Stimulated activated effector memory CD8-positive, alpha-beta T cell treated with anti-CD3 and anti-CD28 coated beads, Interleukin-12 subunit alpha, Interleukin-12 subunit beta, amount 100 ng/mL, for 72 hours (primary cell): ENCODE data around the gene FGFR4.
"Not testable (repeated sequence)": the region's sequence is repeated elsewhere in the genome, so short reads cannot be mapped to it uniquely, and the experiment has no call there.

Experiments
- ATAC-seq: fragments of 150-1000 bp; cut with Tn5 transposase; 2 replicates; pipeline ENCODE4 v1.10.0; 2021
- DNase-seq, 2 donors: peaks; one replicate each; pipeline ENCODE4 v3.0.0; 2021 to 2022; ENCODE audit warnings: low spot score in 2 of 2
- H3K27ac Mint-ChIP-seq: one replicate; pipeline ENCODE4 v1.8.0; 2022; ENCODE audit warnings: mild to moderate bottlenecking, mixed read lengths
- H3K36me3 Mint-ChIP-seq: one replicate; pipeline ENCODE4 v1.8.0; 2022; ENCODE audit warnings: mild to moderate bottlenecking, mixed read lengths
- H3K4me1 Mint-ChIP-seq: one replicate; pipeline ENCODE4 v1.8.0; 2022; ENCODE audit warnings: mixed read lengths
- H3K4me3 Mint-ChIP-seq: one replicate; pipeline ENCODE4 v1.8.0; 2022; ENCODE audit warnings: mild to moderate bottlenecking, mixed read lengths
- H3K9me3 Mint-ChIP-seq: one replicate; pipeline ENCODE4 v1.8.0; 2022; ENCODE audit warnings: mixed read lengths

The FGFR4 gene

GRCh38 chr5:177086654-177087397 is at the start of gene FGFR4:
TSS of gene FGFR4 (plus strand) at chr5:177086915. CDS start at chr5:177089603, 2,688 bp downstream.
- Mint-ChIP-seq H3K36me3 (no peaks in the 10 kb centered on the region), H3K27ac (no peak within 1 kb of the TSS), H3K9me3 (no peaks in the 10 kb centered on the region), H3K4me3 (peak within 1 kb of the TSS; percentile 57), H3K4me1 (peaks cover 14% of the 10 kb centered on the region)
- DNase-seq, result peak; percentile 56 to 80
- ATAC-seq, result peak; percentile 82

- H3K36me3 Mint-ChIP-seq, result peaks cover 33% of the 10 kb centered on the region
These were observed 49.8 kb upstream of the FGFR4 start for GRCh38 chr5:177036921-177037320.

GRCh38 chr5:177040814-177041420 is 45.8 kb upstream of the FGFR4 start:
- H3K36me3 Mint-ChIP-seq, result peaks cover 50% of the 10 kb centered on the region
- ATAC-seq, result no peak
- no peak overlapping the region for H3K27ac Mint-ChIP-seq
- H3K9me3 Mint-ChIP-seq, result no peaks in the 10 kb centered on the region
- DNase-seq, result no peak
- H3K4me1 Mint-ChIP-seq, result peaks cover 7% of the 10 kb centered on the region
- H3K4me3 Mint-ChIP-seq, result no peak overlapping the region

More at GRCh38 chr5:177036921-177037320, 49.8 kb upstream of the FGFR4 start:
- Mint-ChIP-seq H3K9me3 (no peaks in the 10 kb centered on the region), H3K4me1 (peaks cover 10% of the 10 kb centered on the region), H3K27ac (no peak overlapping the region), H3K4me3 (no peak overlapping the region)
- ATAC-seq (no peak), DNase-seq (no peak)

GRCh38 chr5:177041936-177042335 is 44.8 kb upstream of the FGFR4 start:
- Mint-ChIP-seq H3K4me1 (no peaks in the 10 kb centered on the region), H3K36me3 (peaks cover 60% of the 10 kb centered on the region)

GRCh38 chr5:177043114-177043513 is 43.6 kb upstream of the FGFR4 start:
- ATAC-seq (no peak), DNase-seq (no peak)
- H3K9me3 Mint-ChIP-seq, result no peaks in the 10 kb centered on the region
- no peak overlapping the region for H3K4me3 Mint-ChIP-seq
- H3K27ac Mint-ChIP-seq, result no peak overlapping the region
- H3K4me1 Mint-ChIP-seq, result no peaks in the 10 kb centered on the region
- peaks cover 72% of the 10 kb centered on the region for H3K36me3 Mint-ChIP-seq

More at GRCh38 chr5:177041936-177042335, 44.8 kb upstream of the FGFR4 start:
- peak overlapping the region; percentile 13 for H3K27ac Mint-ChIP-seq
- no peak overlapping the region for H3K4me3 Mint-ChIP-seq
- DNase-seq, result no peak
- no peak for ATAC-seq
- no peaks in the 10 kb centered on the region for H3K9me3 Mint-ChIP-seq

GRCh38 chr5:177043958-177044357 is 42.8 kb upstream of the FGFR4 start:
- Mint-ChIP-seq H3K27ac (peak overlapping the region; percentile 39), H3K4me3 (no peak overlapping the region), H3K9me3 (no peaks in the 10 kb centered on the region), H3K4me1 (no peaks in the 10 kb centered on the region), H3K36me3 (peaks cover 80% of the 10 kb centered on the region)
- DNase-seq, result no peak
- no peak for ATAC-seq

GRCh38 chr5:177044641-177045040 is 42.1 kb upstream of the FGFR4 start:
- ATAC-seq, result no peak
- H3K4me3 Mint-ChIP-seq, result no peak overlapping the region
- DNase-seq, result no peak
- H3K9me3 Mint-ChIP-seq, result no peaks in the 10 kb centered on the region
- H3K36me3 Mint-ChIP-seq, result peaks cover 87% of the 10 kb centered on the region
- no peaks in the 10 kb centered on the region for H3K4me1 Mint-ChIP-seq
- H3K27ac Mint-ChIP-seq, result peak overlapping the region; percentile 39

- no peak overlapping the region for H3K27ac Mint-ChIP-seq
- DNase-seq (no peak), ATAC-seq (no peak)
- H3K9me3 Mint-ChIP-seq, result no peaks in the 10 kb centered on the region
- no peak overlapping the region for H3K4me3 Mint-ChIP-seq
- no peaks in the 10 kb centered on the region for H3K4me1 Mint-ChIP-seq
- peaks cover 97% of the 10 kb centered on the region for H3K36me3 Mint-ChIP-seq
These were observed 41.1 kb upstream of the FGFR4 start for GRCh38 chr5:177045631-177046030.

GRCh38 chr5:177048531-177048930 is 38.2 kb upstream of the FGFR4 start:
- H3K27ac Mint-ChIP-seq, H3K4me1 Mint-ChIP-seq, H3K4me3 Mint-ChIP-seq, DNase-seq, ATAC-seq, H3K9me3 Mint-ChIP-seq: not testable (repeated sequence)
- H3K36me3 Mint-ChIP-seq, result peaks cover 100% of the 10 kb centered on the region

- no peak for ATAC-seq
- H3K27ac Mint-ChIP-seq, result no peak overlapping the region
- DNase-seq, result no peak
- H3K4me3 Mint-ChIP-seq, result no peak overlapping the region
- peaks cover 97% of the 10 kb centered on the region for H3K36me3 Mint-ChIP-seq
- H3K4me1 Mint-ChIP-seq, result no peaks in the 10 kb centered on the region
- no peaks in the 10 kb centered on the region for H3K9me3 Mint-ChIP-seq
These were observed 37.4 kb upstream of the FGFR4 start for GRCh38 chr5:177049285-177049684.

GRCh38 chr5:177064500-177065277 is 22.0 kb upstream of the FGFR4 start:
- Mint-ChIP-seq H3K27ac (no peak overlapping the region), H3K4me3 (no peak overlapping the region), H3K9me3 (no peaks in the 10 kb centered on the region), H3K36me3 (peaks cover 52% of the 10 kb centered on the region), H3K4me1 (no peaks in the 10 kb centered on the region)
- no peak for ATAC-seq
- no peak for DNase-seq

- no peak for ATAC-seq
- Mint-ChIP-seq H3K27ac (no peak overlapping the region), H3K4me3 (no peak overlapping the region), H3K36me3 (peaks cover 49% of the 10 kb centered on the region), H3K9me3 (no peaks in the 10 kb centered on the region), H3K4me1 (no peaks in the 10 kb centered on the region)
- no peak for DNase-seq
These were observed 21.2 kb upstream of the FGFR4 start for GRCh38 chr5:177065491-177065890.

GRCh38 chr5:177066224-177066623 is 20.5 kb upstream of the FGFR4 start:
- no peak overlapping the region for H3K27ac Mint-ChIP-seq
- H3K36me3 Mint-ChIP-seq, result peaks cover 46% of the 10 kb centered on the region
- no peaks in the 10 kb centered on the region for H3K9me3 Mint-ChIP-seq
- no peaks in the 10 kb centered on the region for H3K4me1 Mint-ChIP-seq
- DNase-seq, result no peak
- no peak overlapping the region for H3K4me3 Mint-ChIP-seq
- ATAC-seq, result no peak

GRCh38 chr5:177067503-177067902 is 19.2 kb upstream of the FGFR4 start:
- DNase-seq, result no peak
- no peak for ATAC-seq
- H3K27ac Mint-ChIP-seq, result no peak overlapping the region
- H3K36me3 Mint-ChIP-seq, result peaks cover 39% of the 10 kb centered on the region
- H3K9me3 Mint-ChIP-seq, result no peaks in the 10 kb centered on the region
- H3K4me1 Mint-ChIP-seq, result peaks cover 6% of the 10 kb centered on the region
- no peak overlapping the region for H3K4me3 Mint-ChIP-seq

GRCh38 chr5:177070536-177071191 is 16.1 kb upstream of the FGFR4 start:
- peaks cover 6% of the 10 kb centered on the region for H3K4me1 Mint-ChIP-seq
- no peak overlapping the region for H3K27ac Mint-ChIP-seq
- ATAC-seq (no peak), DNase-seq (no peak)
- H3K9me3 Mint-ChIP-seq, result no peaks in the 10 kb centered on the region
- H3K4me3 Mint-ChIP-seq, result no peak overlapping the region
- H3K36me3 Mint-ChIP-seq, result peaks cover 23% of the 10 kb centered on the region
